ENCODE data around the gene RNF168.
"Not testable (repeated sequence)": the region's sequence is repeated elsewhere in the genome, so short reads cannot be mapped to it uniquely, and the experiment has no call there.

RNF168 gene

DNA sequence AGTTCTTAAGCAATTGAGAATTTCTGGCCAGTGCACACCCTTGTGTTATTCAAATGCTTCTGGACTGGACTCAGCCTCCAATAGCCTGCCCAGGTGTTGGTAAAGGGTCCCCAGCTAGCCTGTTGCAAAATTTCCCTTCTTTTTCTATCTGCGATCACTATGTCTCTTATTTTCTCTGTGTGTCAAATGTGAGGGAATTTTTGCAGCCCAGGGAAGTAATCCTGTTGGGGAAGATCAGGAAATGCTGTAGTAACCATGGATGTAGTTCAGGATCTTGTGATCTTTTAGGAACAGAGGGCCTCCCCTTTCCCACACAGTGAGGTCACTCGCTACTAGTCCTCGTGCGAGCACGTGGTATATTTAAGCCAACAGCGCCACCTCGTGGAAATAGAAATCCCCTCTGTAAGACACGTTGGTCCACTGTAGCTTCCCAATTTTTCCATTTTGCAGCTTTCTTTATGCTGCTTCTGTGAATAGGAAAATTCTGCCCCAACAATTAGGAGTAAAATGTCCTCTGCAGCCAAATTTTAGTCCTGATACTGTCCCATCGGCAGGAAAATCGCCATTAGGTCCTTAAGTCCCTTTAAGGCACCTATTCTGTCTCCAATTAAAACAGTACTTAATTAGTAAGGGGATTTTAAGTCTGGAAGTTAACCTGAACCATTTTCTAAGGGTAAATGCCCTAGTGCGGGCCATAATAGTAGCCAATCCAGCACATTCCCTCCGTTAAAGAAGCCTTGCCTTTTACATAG is 15.6 kb upstream of the RNF168 start:
- peak; percentile 80 for DNase-seq
- in situ Hi-C loops (cut with MboI; ENCODE audit: low pct_unique_long_range_greater_than_20kb, low sequenced_read_pairs) = loop anchor here (25.0 kb wide), 1 partner anchor 482 kb away; no protein-coding TSS in a partner anchor

DNA sequence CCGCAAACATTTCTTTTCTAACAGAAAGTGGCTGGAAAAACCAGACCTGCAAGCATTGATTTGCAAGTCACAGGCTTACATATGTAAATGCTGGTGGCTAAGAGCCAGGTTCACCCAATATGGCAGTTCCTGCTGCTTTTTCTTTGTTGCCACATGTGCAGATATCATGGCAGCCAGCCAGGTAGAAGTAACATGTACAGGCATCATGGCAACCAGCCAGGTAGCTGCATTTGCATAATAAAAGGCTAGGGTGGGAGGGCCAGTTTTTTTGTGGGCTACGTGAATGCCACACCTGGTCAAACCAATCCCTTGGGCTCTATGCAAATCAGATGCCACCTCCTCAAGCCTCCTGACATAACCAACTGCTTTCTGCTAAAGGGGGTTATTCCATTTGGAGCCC is 14.4 kb upstream of the RNF168 start:
- in situ Hi-C loops (cut with MboI; ENCODE audit: low pct_unique_long_range_greater_than_20kb, low sequenced_read_pairs) = loop anchor here (25.0 kb wide), 1 partner anchor 481 kb away; no protein-coding TSS in a partner anchor
- DNase-seq = no peak

DNA sequence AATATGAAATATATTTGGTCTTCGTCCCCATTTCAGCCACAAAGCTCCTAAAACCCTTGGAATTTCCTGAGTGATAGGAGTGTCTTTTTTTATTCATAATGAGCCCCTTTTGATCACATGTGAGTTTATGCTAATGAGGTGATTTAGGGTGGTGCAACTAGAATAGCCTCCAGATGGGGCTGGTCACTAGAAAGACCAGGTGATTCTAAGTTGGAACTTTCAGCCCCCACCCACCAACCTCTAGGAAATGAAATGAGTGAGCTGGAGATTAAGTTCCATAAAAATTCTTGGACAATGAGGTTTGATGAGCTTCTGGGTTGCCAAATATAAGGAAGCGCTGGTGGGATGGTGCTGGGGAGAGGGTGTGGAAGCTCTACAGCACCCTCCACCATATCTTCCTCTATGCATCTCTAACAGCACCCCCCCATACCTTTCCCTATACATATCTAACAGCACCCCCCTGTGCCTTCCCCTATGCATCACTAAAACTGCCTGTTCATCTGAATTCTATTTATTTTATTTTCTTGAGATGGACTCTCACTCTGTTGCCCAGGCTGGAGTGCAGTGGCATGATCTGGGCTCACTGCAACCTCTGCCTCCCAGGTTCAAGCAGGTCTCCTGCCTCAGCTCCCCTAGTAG is 13.7 kb upstream of the RNF168 start:
- in situ Hi-C loops (cut with MboI; ENCODE audit: low pct_unique_long_range_greater_than_20kb, low sequenced_read_pairs) = loop anchor here (25.0 kb wide), 1 partner anchor 480 kb away; no protein-coding TSS in a partner anchor

DNA sequence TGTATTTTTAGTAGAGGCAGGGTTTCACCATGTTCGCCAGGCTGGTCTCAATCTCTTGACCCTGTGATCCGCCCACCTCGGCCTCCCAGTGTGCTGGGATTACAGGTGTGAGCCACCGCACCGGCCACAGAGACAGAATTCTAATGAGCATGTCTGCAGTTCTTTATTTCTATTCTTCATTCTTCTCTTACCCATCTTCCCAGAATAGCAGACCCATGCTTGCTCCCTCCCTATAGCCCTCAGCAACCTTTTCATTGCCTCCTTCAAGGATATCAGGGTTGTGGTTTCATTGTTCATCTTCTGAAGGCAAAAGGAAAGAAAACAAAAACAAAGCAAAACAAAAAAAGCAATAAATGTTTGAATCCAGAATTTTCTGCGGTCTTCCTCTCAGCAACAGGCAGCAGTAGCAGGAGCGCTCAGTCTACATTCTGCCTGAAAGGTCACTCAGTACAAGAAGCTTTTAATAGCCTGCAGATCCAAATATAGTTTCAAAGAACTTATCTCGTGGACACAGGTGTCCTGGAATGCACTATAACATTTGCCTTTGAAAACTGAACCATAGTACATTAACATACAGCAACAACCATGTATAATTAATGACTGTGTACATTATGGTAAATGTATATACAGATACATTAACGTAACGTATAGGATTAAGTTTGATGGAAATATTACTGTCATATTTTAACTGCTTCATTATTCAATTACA is 11.5 kb upstream of the RNF168 start, which contains the start of gene SMCO1:
TSS of gene SMCO1 (minus strand) at position 434 of the 709 bp plus-strand sequence. CDS start at position 297, 137 bp downstream.
- DNase-seq = no peak
- in situ Hi-C loops (cut with MboI; ENCODE audit: low pct_unique_long_range_greater_than_20kb, low sequenced_read_pairs) = loop anchor here (25.0 kb wide), 1 partner anchor 478 kb away; no protein-coding TSS in a partner anchor

More for the DNA sequence above, 13.7 kb upstream of the RNF168 start:
- no peak for DNase-seq

DNA sequence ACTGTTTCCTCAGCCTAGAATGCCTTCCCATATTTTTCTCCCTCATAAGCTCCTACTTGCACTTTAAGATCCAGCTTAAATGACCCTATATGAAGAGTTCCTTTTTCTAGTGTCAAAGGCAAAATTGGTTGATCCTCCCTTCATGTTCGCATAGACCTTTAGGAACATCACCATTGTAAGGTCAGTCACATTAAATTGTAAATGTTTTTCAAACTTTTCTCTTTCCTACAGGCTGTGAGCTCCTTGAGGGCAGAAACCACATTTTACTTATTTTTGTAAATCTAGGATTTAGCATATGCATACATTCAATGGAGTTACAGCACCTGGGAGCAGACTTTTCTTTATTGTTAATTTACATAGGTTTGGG is 10.8 kb upstream of the RNF168 start:
- in situ Hi-C loops (cut with MboI; ENCODE audit: low pct_unique_long_range_greater_than_20kb, low sequenced_read_pairs) = loop anchor here (25.0 kb wide), 1 partner anchor 477 kb away; no protein-coding TSS in a partner anchor
- no peak for DNase-seq

DNA sequence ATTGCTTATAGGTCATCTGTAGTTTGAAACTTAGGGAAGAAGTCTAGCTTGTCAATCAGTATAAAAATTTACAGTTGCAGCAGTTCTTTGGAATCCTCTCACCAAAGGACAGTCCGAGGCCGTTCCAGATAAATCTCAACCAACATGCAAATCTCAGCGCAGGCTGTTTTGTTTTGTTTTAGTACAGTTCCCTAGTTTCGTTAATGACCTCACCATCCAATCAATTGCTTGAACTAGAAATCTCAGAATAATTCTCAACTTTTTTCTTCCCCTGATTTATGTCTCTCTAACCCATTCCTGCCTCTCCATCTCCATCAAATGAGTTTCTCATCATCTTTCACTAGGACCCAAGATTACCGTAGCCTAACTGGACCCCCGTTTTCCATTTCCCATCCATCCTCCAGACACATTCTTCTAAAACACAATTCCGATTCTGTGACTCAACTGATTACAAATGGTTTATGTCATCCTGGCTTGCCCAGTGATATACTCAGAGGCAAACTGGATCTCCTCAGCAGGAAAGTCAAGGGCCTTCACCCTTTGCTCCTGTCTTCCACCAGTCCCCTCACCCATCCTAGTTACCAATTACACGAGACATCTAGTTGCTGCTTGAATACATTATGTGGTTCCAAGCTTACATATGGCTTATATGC is 10.3 kb upstream of the RNF168 start:
- DNase-seq = no peak
- in situ Hi-C loops (cut with MboI; ENCODE audit: low pct_unique_long_range_greater_than_20kb, low sequenced_read_pairs) = loop anchor here (25.0 kb wide), 1 partner anchor 477 kb away; no protein-coding TSS in a partner anchor

DNA sequence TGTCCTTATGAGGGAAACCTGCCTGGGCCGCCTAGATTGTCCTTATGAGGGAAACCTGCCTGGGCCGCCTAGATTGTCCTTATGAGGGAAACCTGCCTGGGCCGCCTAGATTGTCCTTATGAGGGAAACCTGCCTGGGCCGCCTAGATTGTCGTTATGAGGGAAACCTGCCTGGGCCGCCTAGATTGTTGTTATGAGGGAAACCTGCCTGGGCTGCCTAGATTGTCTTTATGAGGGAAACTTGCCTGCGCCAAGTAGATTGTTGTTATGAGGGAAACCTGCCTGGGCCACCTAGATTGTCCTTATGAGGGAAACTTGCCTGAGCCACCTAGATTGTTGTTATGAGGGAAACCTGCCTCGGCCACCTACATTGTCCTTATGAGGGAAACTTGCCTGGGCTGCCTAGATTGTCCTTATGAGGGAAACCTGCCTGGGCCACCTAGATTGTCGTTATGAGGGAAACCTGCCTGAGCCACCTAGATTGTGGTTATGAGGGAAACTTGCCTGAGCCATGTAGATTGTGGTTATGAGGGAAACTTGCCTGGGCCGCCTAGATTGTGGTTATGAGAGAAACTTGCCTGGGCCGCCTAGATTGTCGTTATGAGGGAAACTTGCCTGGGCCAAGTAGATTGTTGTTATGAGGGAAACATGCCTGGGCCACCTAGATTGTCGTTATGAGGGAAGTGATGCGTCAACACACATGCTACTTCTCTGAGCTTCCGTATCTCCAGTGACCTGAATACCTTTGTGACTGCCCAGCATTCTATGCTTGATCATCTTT is 8.3 kb upstream of the RNF168 start:
- in situ Hi-C loops (cut with MboI; ENCODE audit: low pct_unique_long_range_greater_than_20kb, low sequenced_read_pairs) = loop anchor here (25.0 kb wide), 1 partner anchor 475 kb away; no protein-coding TSS in a partner anchor
- peak; percentile 96 for DNase-seq

DNA sequence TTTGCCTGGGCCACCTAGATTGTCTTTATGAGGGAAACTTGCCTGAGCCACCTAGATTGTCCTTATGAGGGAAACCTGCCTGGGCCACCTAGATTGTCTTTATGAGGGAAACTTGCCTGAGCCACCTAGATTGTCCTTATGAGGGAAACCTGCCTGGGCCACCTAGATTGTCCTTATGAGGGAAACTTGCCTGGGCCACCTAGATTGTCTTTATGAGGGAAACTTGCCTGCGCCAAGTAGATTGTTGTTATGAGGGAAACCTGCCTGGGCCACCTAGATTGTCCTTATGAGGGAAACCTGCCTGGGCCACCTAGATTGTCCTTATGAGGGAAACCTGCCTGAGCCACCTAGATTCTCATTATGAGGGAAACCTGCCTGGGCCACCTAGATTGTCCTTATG is 7.5 kb upstream of the RNF168 start:
- DNase-seq = not testable (repeated sequence)
- in situ Hi-C loops (cut with MboI; ENCODE audit: low pct_unique_long_range_greater_than_20kb, low sequenced_read_pairs) = loop anchor here (25.0 kb wide), 1 partner anchor 474 kb away; no protein-coding TSS in a partner anchor

DNA sequence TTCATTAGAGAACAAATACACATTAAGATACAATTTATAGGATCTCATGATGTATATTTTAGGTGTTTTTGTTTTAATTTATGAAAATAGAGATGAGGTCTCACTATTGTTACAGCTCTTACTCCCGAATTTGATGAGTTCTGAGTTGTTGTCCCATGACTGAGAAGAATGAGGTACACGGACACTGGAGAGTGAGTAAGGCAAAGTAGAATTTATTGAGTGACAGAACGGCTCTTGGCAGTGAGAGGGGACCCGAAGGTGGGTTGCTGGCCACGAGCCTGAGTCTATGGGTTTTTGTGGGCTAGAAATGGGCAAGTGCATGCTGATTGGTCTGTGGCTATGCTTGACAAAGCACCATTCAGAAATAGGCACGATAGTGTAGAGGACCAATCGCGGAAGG is 3.1 kb upstream of the RNF168 start:
- no peak for DNase-seq
- in situ Hi-C loops (cut with MboI; ENCODE audit: low pct_unique_long_range_greater_than_20kb, low sequenced_read_pairs) = loop anchor here (25.0 kb wide), 1 partner anchor 469 kb away; no protein-coding TSS in a partner anchor

DNA sequence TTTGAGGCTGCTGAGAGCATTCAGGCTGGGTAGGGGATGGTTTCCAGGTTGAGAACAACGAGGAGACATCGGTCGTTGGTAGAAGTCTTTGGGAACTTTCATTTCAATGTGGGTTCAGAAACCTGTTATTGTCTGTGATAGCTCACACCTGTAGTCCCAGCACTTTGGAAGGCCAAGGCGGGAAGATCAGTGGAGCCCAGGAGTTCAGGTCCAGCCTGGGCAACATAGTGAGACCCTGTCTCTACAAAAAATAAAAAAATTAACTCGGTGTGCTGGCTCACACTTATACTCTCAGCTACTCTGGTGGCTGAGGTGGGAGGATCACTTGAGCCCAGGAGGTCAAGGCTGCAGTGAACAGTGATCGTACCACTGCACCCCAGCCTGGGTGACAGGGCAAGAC is 988 bp upstream of the RNF168 start:
- no peak for DNase-seq
- in situ Hi-C loops (cut with MboI; ENCODE audit: low pct_unique_long_range_greater_than_20kb, low sequenced_read_pairs) = loop anchor here (25.0 kb wide), 1 partner anchor 467 kb away; no protein-coding TSS in a partner anchor

DNA sequence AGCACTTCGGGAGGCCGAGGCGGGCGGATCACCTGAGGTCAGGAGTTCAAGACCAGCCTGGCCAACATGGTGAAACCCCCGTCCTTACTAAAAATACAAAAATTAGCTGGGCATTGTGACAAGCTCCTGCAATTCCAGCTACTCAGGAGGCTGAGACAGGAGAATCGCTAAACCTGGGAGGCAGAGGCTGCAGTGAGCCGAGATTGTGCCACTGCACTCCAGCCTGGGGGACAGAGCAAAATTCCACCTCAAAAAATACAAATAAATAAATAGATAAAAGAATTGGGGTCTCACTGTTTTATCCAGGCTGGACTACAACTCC is 470 bp upstream of the RNF168 start:
- DNase-seq = not testable (repeated sequence)
- in situ Hi-C loops (cut with MboI; ENCODE audit: low pct_unique_long_range_greater_than_20kb, low sequenced_read_pairs) = loop anchor here (25.0 kb wide), 1 partner anchor 467 kb away; no protein-coding TSS in a partner anchor

DNA sequence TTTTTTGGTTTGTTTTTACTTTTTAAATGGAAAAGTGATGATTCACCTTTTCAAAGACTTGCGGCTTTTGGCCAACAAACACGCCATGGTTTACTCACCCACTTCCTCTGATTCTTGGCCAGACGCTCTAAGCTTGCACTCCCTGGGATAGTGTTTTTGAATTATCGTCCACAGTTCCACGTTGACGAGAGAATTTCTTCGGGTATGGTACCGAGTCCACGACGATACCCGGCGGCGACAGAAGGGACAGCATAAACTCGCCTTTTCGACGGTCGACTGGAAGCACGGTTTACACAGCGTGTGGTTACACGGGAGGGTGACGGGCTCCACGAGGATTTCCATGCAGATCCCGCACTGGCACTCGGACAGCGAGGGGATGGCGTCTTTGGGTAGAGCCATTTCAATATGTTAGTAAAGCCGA is 783 bp downstream of the RNF168 start:
- in situ Hi-C loops (cut with MboI; ENCODE audit: low pct_unique_long_range_greater_than_20kb, low sequenced_read_pairs) = loop anchor here (25.0 kb wide), 1 partner anchor 465 kb away; no protein-coding TSS in a partner anchor
- peak; percentile 68 for DNase-seq

DNA sequence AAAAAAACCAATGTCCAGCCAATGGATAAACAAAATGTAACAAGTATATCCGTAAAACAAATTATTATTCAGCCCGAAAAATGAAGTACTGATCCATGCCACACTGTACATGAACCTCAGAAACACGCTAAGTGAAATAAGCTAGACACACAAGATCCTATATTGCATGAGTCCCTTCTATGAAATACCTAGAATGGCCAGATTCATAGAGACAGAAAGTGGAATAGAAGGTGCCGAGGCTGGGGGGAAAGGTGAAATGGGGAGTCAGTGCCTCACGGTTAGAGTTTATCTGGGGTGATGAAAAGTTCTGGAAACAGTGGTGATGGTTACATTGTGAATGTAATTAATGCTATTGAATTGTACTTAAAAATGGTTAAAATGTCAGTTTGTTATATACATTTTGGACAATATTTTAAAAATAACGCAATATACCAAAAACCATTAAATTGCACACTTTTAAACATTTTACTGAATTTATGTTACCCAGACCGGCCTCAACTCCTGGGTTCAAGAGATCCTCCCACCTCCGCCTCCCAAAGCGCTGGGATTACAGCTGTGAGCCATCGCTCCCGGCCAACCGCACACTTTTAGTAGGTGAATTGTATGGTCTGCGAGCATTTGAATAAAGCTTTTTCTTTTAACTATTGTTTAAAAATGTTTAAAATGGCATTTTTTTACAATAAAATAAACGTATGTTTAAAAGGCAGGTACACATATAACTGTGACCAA is 2.1 kb downstream of the RNF168 start:
- in situ Hi-C loops (cut with MboI; ENCODE audit: low pct_unique_long_range_greater_than_20kb, low sequenced_read_pairs) = loop anchor here (25.0 kb wide), 1 partner anchor 464 kb away; no protein-coding TSS in a partner anchor
- DNase-seq = no peak

DNA sequence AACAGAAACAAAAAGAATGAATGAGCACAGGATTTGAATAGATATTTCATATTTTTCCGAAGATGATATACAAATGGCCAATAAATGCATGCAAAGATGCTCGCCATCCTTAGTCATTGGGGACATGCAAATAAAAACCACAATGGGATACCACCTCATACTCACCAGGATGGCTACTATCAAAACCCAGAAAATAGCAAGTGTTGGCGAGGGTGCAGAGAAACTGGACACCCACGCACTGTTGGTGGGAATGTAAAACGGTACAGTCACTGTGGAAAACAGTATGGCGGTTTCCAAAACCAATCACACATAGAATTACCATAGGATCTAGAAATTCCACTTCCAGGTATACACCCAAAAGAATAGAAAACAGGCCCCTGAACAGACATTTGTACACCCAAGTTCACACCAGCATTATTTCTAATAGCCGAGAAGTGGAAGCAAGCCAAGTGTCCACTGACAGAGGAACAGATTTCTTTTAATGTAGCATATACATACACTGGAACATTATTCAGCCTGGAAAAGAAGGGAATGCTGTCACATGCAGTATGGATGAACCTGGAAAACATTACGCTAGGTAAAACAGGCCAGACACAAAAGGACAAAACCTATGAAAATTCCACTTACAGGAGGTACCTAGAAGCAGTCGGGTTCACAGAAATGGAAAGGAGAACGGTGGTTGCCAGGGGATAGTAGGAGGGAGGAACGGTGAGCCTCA is 3.6 kb downstream of the RNF168 start:
- in situ Hi-C loops (cut with MboI; ENCODE audit: low pct_unique_long_range_greater_than_20kb, low sequenced_read_pairs) = loop anchor here (25.0 kb wide), 1 partner anchor 463 kb away; no protein-coding TSS in a partner anchor
- DNase-seq = no peak

DNA sequence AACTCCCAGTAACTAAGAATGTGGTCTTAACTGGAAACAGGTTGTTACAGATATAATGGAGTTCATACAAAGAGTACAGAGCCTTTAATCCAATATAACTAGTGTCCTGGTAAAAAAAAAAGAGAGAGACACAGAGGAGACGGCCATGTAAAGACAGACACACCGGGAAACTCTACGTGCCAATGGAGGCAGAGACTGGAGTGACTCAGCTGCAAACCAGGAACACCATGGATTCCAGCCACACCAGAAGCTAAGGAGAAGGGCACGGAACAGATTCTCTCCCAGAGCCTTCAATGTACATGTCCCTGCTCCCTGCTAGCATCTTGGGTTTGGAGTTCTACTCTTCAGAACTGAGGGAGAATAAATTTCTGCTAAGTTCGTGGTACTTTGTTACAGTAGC is 4.5 kb downstream of the RNF168 start:
- in situ Hi-C loops (cut with MboI; ENCODE audit: low pct_unique_long_range_greater_than_20kb, low sequenced_read_pairs) = no loop called here

DNA sequence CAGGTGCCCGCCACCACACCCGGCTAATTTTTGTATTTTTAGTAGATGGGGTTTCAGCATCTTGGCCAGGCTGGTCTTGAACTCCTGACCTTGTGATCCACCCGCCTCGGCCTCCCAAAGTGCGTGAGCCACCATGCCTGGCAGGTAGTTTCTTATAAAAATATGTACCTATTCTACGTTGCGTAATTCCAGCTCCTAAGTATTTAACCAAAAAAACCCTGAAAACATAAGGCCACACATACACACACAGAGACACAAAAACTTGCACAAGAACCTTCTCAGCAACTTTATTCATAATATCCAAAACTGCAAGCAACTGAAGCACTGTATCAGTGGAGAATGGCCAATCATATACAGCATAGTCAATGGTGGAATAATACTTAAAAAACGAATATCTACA is 5.3 kb downstream of the RNF168 start:
- DNase-seq = no peak
- in situ Hi-C loops (cut with MboI; ENCODE audit: low pct_unique_long_range_greater_than_20kb, low sequenced_read_pairs) = no loop called here

More for the DNA sequence above, 4.5 kb downstream of the RNF168 start:
- no peak for DNase-seq

DNA sequence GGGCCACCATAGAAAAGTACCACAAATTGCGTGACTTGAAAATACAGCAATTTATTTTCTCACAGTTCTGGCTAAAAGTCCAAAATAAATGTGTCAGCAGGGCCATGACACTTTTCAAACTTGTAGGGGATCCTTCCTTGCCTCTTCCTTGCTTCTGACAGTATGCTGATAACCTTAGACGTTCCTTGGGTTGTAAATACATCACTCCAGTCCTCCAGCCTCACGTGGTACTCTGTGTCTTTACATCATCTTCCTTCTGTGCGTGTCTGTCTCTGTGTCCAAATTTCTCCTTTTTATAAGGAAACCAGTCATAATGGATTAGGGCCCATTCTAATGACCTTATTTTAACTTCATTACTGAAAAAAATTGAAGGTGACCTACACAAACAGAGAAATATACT is 7.4 kb downstream of the RNF168 start:
- in situ Hi-C loops (cut with MboI; ENCODE audit: low pct_unique_long_range_greater_than_20kb, low sequenced_read_pairs) = no loop called here
- no peak for DNase-seq
